ENCODE data around the gene SYTL4.

SYTL4 gene

GRCh38 chrX:100674705-100675104, 57.2 kb downstream of the SYTL4 start:
- TF ChIP-seq GABPA (IDR thresholded peaks at IDR 0.05; ENCODE audit: low read depth) (no peak), SPI1 (IDR thresholded peaks at IDR 0.05; ENCODE audit: borderline replicate concordance, low read depth) (peak; percentile 59; the same call in 1 of the 2 replicates)
- Histone ChIP-seq H3K27me3 (ENCODE audit: insufficient read depth, poor library complexity, severe bottlenecking) (no peaks in the 10 kb centered on the region), H3K27ac (replicated peaks) (no peak overlapping the region), H3K4me3 (replicated peaks; ENCODE audit: insufficient read depth, low read length) (no peak overlapping the region)
- DNase-seq (ENCODE audit: low read depth in 1 of 2, low spot score in 1 of 2): no peak

DNA sequence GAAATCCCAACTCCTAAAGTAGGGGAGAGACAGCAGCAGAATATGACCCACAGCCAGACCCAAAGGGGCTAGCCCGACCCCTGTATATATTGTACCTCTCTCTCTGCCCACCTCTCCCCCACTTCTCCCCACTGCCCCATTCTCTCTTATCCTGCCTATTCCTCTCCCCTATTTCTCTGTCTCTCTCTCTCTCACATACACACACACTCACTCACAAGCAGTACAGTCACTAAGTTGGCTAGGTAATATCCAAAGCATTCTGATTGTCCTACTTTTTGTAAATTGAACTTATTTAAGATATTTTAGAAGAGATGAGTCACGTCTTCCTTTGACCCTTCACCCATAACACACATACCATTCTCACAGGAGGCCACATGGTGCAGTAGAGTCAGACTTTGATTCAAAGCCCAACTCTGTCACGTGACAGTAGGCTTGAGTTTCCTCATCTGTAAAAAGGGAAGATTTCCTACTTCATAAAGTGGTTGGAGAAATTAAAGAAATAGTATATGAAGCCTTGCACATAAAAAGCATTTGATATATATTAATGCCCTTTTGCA, 58.4 kb downstream of the SYTL4 start:
- no peak for DNase-seq (ENCODE audit: low read depth in 1 of 2, low spot score in 1 of 2)
- Histone ChIP-seq H3K27me3 (ENCODE audit: insufficient read depth, poor library complexity, severe bottlenecking) (no peaks in the 10 kb centered on the region), H3K4me3 (replicated peaks; ENCODE audit: insufficient read depth, low read length) (no peak overlapping the region), H3K27ac (replicated peaks) (no peak overlapping the region)
- TF ChIP-seq POLR2AphosphoS5 (IDR thresholded peaks at IDR 0.05; ENCODE audit: low read depth): no peak

DNA sequence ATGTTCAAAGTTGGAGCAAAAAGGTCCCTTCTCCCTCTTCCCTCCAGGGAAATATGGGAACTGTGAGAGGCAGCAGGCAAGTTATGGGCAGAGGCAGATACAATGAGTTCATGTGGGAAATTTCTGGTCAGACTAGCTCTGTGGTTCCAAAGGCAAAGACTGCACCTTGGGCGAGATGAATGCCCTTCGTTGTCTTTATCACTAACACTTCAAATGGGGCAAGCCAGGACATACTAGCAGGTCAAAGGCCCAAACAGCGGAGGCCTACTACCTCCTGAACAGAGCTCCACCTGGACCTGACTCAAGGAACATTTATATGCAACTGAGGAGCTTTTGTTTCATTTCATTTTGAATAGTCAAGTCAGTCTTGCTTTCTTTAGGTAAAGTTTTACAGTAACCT, 59.0 kb downstream of the SYTL4 start:
- TF ChIP-seq, protein P1, sequence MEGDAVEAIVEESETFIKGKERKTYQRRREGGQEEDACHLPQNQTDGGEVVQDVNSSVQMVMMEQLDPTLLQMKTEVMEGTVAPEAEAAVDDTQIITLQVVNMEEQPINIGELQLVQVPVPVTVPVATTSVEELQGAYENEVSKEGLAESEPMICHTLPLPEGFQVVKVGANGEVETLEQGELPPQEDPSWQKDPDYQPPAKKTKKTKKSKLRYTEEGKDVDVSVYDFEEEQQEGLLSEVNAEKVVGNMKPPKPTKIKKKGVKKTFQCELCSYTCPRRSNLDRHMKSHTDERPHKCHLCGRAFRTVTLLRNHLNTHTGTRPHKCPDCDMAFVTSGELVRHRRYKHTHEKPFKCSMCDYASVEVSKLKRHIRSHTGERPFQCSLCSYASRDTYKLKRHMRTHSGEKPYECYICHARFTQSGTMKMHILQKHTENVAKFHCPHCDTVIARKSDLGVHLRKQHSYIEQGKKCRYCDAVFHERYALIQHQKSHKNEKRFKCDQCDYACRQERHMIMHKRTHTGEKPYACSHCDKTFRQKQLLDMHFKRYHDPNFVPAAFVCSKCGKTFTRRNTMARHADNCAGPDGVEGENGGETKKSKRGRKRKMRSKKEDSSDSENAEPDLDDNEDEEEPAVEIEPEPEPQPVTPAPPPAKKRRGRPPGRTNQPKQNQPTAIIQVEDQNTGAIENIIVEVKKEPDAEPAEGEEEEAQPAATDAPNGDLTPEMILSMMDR (IDR thresholded peaks at IDR 0.05; ENCODE audit: insufficient read depth, low read length): no peak
- TF ChIP-seq SPI1 (IDR thresholded peaks at IDR 0.05; ENCODE audit: borderline replicate concordance, low read depth) (no peak), POLR2AphosphoS5 (IDR thresholded peaks at IDR 0.05; ENCODE audit: low read depth) (no peak), GABPA (IDR thresholded peaks at IDR 0.05; ENCODE audit: low read depth) (no peak)
- TF ChIP-seq, protein P2, sequence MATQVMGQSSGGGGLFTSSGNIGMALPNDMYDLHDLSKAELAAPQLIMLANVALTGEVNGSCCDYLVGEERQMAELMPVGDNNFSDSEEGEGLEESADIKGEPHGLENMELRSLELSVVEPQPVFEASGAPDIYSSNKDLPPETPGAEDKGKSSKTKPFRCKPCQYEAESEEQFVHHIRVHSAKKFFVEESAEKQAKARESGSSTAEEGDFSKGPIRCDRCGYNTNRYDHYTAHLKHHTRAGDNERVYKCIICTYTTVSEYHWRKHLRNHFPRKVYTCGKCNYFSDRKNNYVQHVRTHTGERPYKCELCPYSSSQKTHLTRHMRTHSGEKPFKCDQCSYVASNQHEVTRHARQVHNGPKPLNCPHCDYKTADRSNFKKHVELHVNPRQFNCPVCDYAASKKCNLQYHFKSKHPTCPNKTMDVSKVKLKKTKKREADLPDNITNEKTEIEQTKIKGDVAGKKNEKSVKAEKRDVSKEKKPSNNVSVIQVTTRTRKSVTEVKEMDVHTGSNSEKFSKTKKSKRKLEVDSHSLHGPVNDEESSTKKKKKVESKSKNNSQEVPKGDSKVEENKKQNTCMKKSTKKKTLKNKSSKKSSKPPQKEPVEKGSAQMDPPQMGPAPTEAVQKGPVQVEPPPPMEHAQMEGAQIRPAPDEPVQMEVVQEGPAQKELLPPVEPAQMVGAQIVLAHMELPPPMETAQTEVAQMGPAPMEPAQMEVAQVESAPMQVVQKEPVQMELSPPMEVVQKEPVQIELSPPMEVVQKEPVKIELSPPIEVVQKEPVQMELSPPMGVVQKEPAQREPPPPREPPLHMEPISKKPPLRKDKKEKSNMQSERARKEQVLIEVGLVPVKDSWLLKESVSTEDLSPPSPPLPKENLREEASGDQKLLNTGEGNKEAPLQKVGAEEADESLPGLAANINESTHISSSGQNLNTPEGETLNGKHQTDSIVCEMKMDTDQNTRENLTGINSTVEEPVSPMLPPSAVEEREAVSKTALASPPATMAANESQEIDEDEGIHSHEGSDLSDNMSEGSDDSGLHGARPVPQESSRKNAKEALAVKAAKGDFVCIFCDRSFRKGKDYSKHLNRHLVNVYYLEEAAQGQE (IDR thresholded peaks at IDR 0.05; ENCODE audit: insufficient replicate concordance, low read depth): no peak
- Histone ChIP-seq H3K27ac (replicated peaks) (no peak overlapping the region), H3K27me3 (ENCODE audit: insufficient read depth, poor library complexity, severe bottlenecking) (no peaks in the 10 kb centered on the region), H3K4me3 (replicated peaks; ENCODE audit: insufficient read depth, low read length) (no peak overlapping the region)
- DNase-seq (ENCODE audit: low read depth in 1 of 2, low spot score in 1 of 2): no peak

- no peak for TF ChIP-seq SPI1 (IDR thresholded peaks at IDR 0.05; ENCODE audit: borderline replicate concordance, low read depth)
- TF ChIP-seq, protein P1 (IDR thresholded peaks at IDR 0.05; ENCODE audit: insufficient read depth, low read length): no peak
- TF ChIP-seq GABPA (IDR thresholded peaks at IDR 0.05; ENCODE audit: low read depth): no peak
- H3K4me3 ChIP-seq (replicated peaks; ENCODE audit: insufficient read depth, low read length): no peak overlapping the region
- no peak for DNase-seq (ENCODE audit: low read depth in 1 of 2, low spot score in 1 of 2)
- H3K27ac ChIP-seq (replicated peaks): no peak overlapping the region
- no peaks in the 10 kb centered on the region for H3K27me3 ChIP-seq (ENCODE audit: insufficient read depth, poor library complexity, severe bottlenecking)
These were observed 68.3 kb downstream of the SYTL4 start for GRCh38 chrX:100663642-100664041.

DNA sequence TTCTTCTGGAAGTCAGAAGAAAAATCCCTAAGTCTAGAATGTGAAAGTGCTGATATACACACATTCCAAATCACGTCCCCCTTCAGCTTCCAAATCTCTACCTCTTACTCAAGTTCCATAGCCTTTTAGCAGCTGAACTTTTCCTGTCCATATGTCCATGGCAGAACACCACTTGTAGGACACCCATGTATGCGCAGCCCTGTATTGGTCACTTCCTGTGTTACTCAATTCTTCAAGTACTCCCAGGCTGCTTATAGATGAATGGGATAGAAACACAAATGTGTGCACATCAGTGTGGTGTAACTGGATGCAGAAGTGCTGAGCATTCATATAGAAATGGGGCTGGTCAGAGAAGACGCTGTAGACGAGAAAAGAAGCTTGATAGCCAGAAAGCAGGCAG, 69.1 kb downstream of the SYTL4 start:
- TF ChIP-seq GABPA (IDR thresholded peaks at IDR 0.05; ENCODE audit: low read depth): no peak
- Histone ChIP-seq H3K27me3 (ENCODE audit: insufficient read depth, poor library complexity, severe bottlenecking) (no peaks in the 10 kb centered on the region), H3K27ac (replicated peaks) (no peak overlapping the region), H3K4me3 (replicated peaks; ENCODE audit: insufficient read depth, low read length) (no peak overlapping the region)
- no peak for DNase-seq (ENCODE audit: low read depth in 1 of 2, low spot score in 1 of 2)

DNA sequence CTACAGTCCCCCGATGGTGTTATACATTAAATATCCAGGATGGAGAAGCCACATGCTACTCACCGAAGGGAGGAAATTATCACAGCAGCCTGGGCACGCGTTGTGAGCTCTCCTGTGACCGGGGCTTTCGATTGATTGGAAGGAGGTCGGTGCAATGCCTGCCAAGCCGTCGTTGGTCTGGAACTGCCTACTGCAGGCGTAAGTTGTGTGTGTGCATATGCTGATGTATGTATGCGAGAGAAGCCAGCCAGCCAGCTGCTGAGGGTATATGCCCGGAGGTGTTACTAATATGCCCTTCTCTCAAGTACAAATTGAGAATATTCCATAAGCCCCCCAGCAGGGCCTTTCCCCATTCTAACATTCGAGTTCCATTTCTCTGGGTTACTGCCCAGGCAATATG, 69.8 kb downstream of the SYTL4 start:
- Histone ChIP-seq H3K27me3 (ENCODE audit: insufficient read depth, poor library complexity, severe bottlenecking) (no peaks in the 10 kb centered on the region), H3K27ac (replicated peaks) (no peak overlapping the region), H3K4me3 (replicated peaks; ENCODE audit: insufficient read depth, low read length) (no peak overlapping the region)
- no peak for TF ChIP-seq SPI1 (IDR thresholded peaks at IDR 0.05; ENCODE audit: borderline replicate concordance, low read depth)
- TF ChIP-seq, protein P2 (IDR thresholded peaks at IDR 0.05; ENCODE audit: insufficient replicate concordance, low read depth): no peak
- no peak for TF ChIP-seq GABPA (IDR thresholded peaks at IDR 0.05; ENCODE audit: low read depth)
- no peak for TF ChIP-seq POLR2AphosphoS5 (IDR thresholded peaks at IDR 0.05; ENCODE audit: low read depth)
- TF ChIP-seq, protein P1 (IDR thresholded peaks at IDR 0.05; ENCODE audit: insufficient read depth, low read length): no peak
- no peak for DNase-seq (ENCODE audit: low read depth in 1 of 2, low spot score in 1 of 2)
